ENCODE measurements around the gene FANCG. TPM values are rescaled to one million over a fixed set of nuclear protein-coding genes. Genes with fewer than 3 reads are reported as not detected.

Gene FANCG
- total RNA-seq, 1 donor from 2014 or later: 28.8 TPM

GRCh38 chr9:35027374-35027773 is 52.4 kb downstream of the FANCG start:
- no peak for DNase-seq
- no peak for TF ChIP-seq CTCF (IDR thresholded peaks at IDR 0.05)
- intact Hi-C loops (cut with micrococcal nuclease): no loop called here
- no peaks in the 10 kb centered on the region for H3K27me3 Mint-ChIP-seq
- H3K4me1 Mint-ChIP-seq: peaks cover 15% of the 10 kb centered on the region
- POLR2A ChIA-PET: interaction anchor here (1.4 kb wide), 1 partner anchor 34 kb away, joined by 3 read pairs; no protein-coding TSS in a partner anchor
- no peak for ATAC-seq (ENCODE audit: low read depth)
- CTCF ChIA-PET: interaction anchor here (1.3 kb wide), 1 partner anchor 24 kb away, joined by 4 read pairs; no protein-coding TSS in a partner anchor
- no peak overlapping the region for H3K27ac Mint-ChIP-seq
- no peaks in the 10 kb centered on the region for H3K9me3 Mint-ChIP-seq
- H3K4me3 Mint-ChIP-seq: no peak overlapping the region
- peaks cover 1% of the 10 kb centered on the region for H3K36me3 Mint-ChIP-seq (ENCODE audit: low read depth)

GRCh38 chr9:35026671-35027070 is 53.1 kb downstream of the FANCG start:
- intact Hi-C loops (cut with micrococcal nuclease): no loop called here
- no peak for ATAC-seq (ENCODE audit: low read depth)

More at GRCh38 chr9:35026671-35027070, 53.1 kb downstream of the FANCG start:
- no peak overlapping the region for H3K27ac Mint-ChIP-seq
- CTCF ChIA-PET: interaction anchor here (0.6 to 1.3 kb wide), 2 partner anchors 24 to 1119 kb away, joined by 3 to 4 read pairs; no protein-coding TSS in a partner anchor
- peaks cover 7% of the 10 kb centered on the region for H3K36me3 Mint-ChIP-seq (ENCODE audit: low read depth)
- no peak for DNase-seq
- TF ChIP-seq CTCF (IDR thresholded peaks at IDR 0.05): no peak
- H3K4me1 Mint-ChIP-seq: peaks cover 15% of the 10 kb centered on the region
- no peaks in the 10 kb centered on the region for H3K9me3 Mint-ChIP-seq
- POLR2A ChIA-PET: interaction anchor here (1.4 kb wide), 1 partner anchor 33 kb away, joined by 3 read pairs; no protein-coding TSS in a partner anchor
- H3K4me3 Mint-ChIP-seq: no peak overlapping the region
- H3K27me3 Mint-ChIP-seq: no peaks in the 10 kb centered on the region

Other genes with a start within 250 kb of the FANCG start
- 0.13 TPM in 1 of 2 replicates, not detected in the other for gene PHF24, start 121.7 kb downstream of the FANCG start, total RNA-seq
- gene DNAJB5, start 90.2 kb downstream of the FANCG start, total RNA-seq: 5.4 and 6.4 TPM in 2 replicates
- gene VCP, start 7.3 kb downstream of the FANCG start, total RNA-seq: 274 and 296 TPM in 2 replicates
- 30.4 and 34.1 TPM in 2 replicates for gene PIGO, start 16.6 kb upstream of the FANCG start, total RNA-seq
- gene STOML2, start 23.2 kb upstream of the FANCG start, total RNA-seq: 108 and 113 TPM in 2 replicates
- gene ATOSB, start 35.9 kb upstream of the FANCG start, total RNA-seq: 6.8 and 7.2 TPM in 2 replicates
- gene UNC13B, start 82.1 kb upstream of the FANCG start, total RNA-seq: 0.53 and 0.78 TPM in 2 replicates

Data from activated B cell treated with CpG ODN at 0.5 μM for 24 hours (primary cell).